ENCODE data around the gene TMED8. TPM values are rescaled to one million over a fixed set of nuclear protein-coding genes. Genes with fewer than 3 reads are reported as not detected.

Gene TMED8, protein sequence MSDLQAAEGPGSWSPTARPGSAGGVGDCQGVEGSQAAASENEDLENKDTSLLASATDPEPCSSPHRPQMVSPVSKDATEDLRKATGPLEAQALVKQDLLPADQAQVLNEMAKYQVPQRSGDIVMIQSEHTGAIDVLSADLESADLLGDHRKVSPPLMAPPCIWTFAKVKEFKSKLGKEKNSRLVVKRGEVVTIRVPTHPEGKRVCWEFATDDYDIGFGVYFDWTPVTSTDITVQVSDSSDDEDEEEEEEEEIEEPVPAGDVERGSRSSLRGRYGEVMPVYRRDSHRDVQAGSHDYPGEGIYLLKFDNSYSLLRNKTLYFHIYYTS
- total RNA-seq: 13.0 and 13.8 TPM in 2 replicates

DNA sequence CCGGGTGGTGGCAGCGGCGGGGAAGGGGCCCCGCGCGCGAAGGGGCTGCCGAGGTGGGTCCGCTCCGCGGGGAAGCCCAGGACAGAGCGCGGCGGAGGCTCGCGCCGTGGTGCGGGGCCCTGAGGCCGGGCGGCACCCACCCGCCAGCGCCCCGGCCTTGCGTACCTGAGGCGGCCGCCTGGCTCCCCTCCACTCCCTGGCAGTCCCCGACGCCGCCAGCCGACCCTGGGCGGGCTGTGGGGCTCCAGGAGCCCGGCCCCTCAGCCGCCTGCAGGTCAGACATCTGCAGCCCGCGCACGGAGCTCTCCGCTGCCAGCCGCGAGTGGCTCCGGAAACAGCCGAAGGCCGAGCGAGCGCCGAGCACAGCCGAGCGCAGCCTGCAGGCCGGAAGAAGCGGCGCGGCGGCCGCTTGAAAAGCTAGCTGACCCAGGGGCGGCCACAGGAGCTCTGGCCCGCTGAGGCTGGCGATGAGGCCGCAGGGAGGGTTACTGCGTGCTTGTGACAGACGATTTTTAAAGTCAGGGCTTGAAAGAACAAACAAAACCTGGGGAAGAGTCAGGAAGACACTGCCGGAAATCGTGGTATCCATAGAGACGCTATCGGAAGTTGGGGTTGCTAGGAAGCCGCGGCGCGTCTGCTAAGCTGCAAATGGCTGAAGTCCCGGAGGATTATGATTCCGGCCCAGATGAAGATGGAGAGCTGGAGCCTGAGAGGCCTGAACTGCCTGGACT, at the start of gene TMED8, which contains the start of gene SAMD15:
TMED8 (minus strand) TSS at position 324 of the 731 bp plus-strand sequence; CDS start at position 283, 41 bp downstream.
SAMD15 (plus strand) TSS at position 609 of the 731 bp plus-strand sequence; CDS start at position 649, 40 bp downstream.
- Histone ChIP-seq H3K4me1 (ENCODE audit: insufficient read depth, low read length) (peaks cover 23% of the 10 kb centered on the region), H2AFZ (ENCODE audit: low read length) (peak within 1 kb of the TSS; percentile 100), H3K79me2 (ENCODE audit: insufficient read depth, low read length) (peaks cover 33% of the 10 kb centered on the region), H3K4me2 (ENCODE audit: insufficient read depth, low read length) (peak within 1 kb of the TSS; percentile 97), H3K9me3 (ENCODE audit: low read depth, low read length) (no peaks in the 10 kb centered on the region), H3K4me3 (ENCODE audit: insufficient read depth, low read length) (peak within 1 kb of the TSS; percentile 89), H4K20me1 (ENCODE audit: insufficient read depth, low read length) (no peaks in the 10 kb centered on the region), H3K27me3 (ENCODE audit: insufficient read depth, low read length) (no peaks in the 10 kb centered on the region), H3K27ac (ENCODE audit: low read depth, low read length) (peak within 1 kb of the TSS; percentile 83), H3K36me3 (ENCODE audit: insufficient read depth, low read length) (no peaks in the 10 kb centered on the region)
- TF ChIP-seq CTCF (IDR thresholded peaks at IDR 0.05; ENCODE audit: extremely low read depth, low read depth, low read length): peak; percentile 14
- peak; percentile 98 for DNase-seq (ENCODE audit: insufficient read length, low spot score, missing footprints)

- no peak for DNase-seq (ENCODE audit: insufficient read length, low spot score, missing footprints)
- H2AFZ ChIP-seq (ENCODE audit: low read length): no peak overlapping the region
- H3K4me2 ChIP-seq (ENCODE audit: insufficient read depth, low read length): no peak overlapping the region
- no peaks in the 10 kb centered on the region for H3K4me1 ChIP-seq (ENCODE audit: insufficient read depth, low read length)
- no peaks in the 10 kb centered on the region for H3K27me3 ChIP-seq (ENCODE audit: insufficient read depth, low read length)
- no peaks in the 10 kb centered on the region for H4K20me1 ChIP-seq (ENCODE audit: insufficient read depth, low read length)
- no peak for TF ChIP-seq CTCF (IDR thresholded peaks at IDR 0.05; ENCODE audit: extremely low read depth, low read depth, low read length)
- no peaks in the 10 kb centered on the region for H3K9me3 ChIP-seq (ENCODE audit: low read depth, low read length)
- H3K79me2 ChIP-seq (ENCODE audit: insufficient read depth, low read length): no peaks in the 10 kb centered on the region
- H3K36me3 ChIP-seq (ENCODE audit: insufficient read depth, low read length): peaks cover 74% of the 10 kb centered on the region
- no peak overlapping the region for H3K27ac ChIP-seq (ENCODE audit: low read depth, low read length)
- no peak overlapping the region for H3K4me3 ChIP-seq (ENCODE audit: insufficient read depth, low read length)
Measured at GRCh38 chr14:77426396-77426795, 49.5 kb upstream of the TMED8 start.

- H3K4me1 ChIP-seq (ENCODE audit: insufficient read depth, low read length): no peaks in the 10 kb centered on the region
- no peaks in the 10 kb centered on the region for H4K20me1 ChIP-seq (ENCODE audit: insufficient read depth, low read length)
- DNase-seq (ENCODE audit: insufficient read length, low spot score, missing footprints): no peak
- H3K9me3 ChIP-seq (ENCODE audit: low read depth, low read length): no peaks in the 10 kb centered on the region
- no peak overlapping the region for H3K4me2 ChIP-seq (ENCODE audit: insufficient read depth, low read length)
- no peaks in the 10 kb centered on the region for H3K27me3 ChIP-seq (ENCODE audit: insufficient read depth, low read length)
- H3K4me3 ChIP-seq (ENCODE audit: insufficient read depth, low read length): no peak overlapping the region
- H3K27ac ChIP-seq (ENCODE audit: low read depth, low read length): no peak overlapping the region
- H3K79me2 ChIP-seq (ENCODE audit: insufficient read depth, low read length): no peaks in the 10 kb centered on the region
- TF ChIP-seq CTCF (IDR thresholded peaks at IDR 0.05; ENCODE audit: extremely low read depth, low read depth, low read length): no peak
- peaks cover 68% of the 10 kb centered on the region for H3K36me3 ChIP-seq (ENCODE audit: insufficient read depth, low read length)
- no peak overlapping the region for H2AFZ ChIP-seq (ENCODE audit: low read length)
Measured at GRCh38 chr14:77424862-77425261, 48.0 kb upstream of the TMED8 start.

GRCh38 chr14:77423423-77423822, 46.5 kb upstream of the TMED8 start, which contains the start of gene NOXRED1:
Gene NOXRED1 (minus strand): TSS chr14:77423523. CDS start chr14:77422889, 634 bp downstream.
- no peak within 1 kb of the TSS for H3K4me3 ChIP-seq (ENCODE audit: insufficient read depth, low read length)
- no peaks in the 10 kb centered on the region for H3K79me2 ChIP-seq (ENCODE audit: insufficient read depth, low read length)
- no peak for TF ChIP-seq CTCF (IDR thresholded peaks at IDR 0.05; ENCODE audit: extremely low read depth, low read depth, low read length)
- no peaks in the 10 kb centered on the region for H3K9me3 ChIP-seq (ENCODE audit: low read depth, low read length)
- H3K4me1 ChIP-seq (ENCODE audit: insufficient read depth, low read length): no peaks in the 10 kb centered on the region
- H3K27me3 ChIP-seq (ENCODE audit: insufficient read depth, low read length): no peaks in the 10 kb centered on the region
- no peaks in the 10 kb centered on the region for H4K20me1 ChIP-seq (ENCODE audit: insufficient read depth, low read length)
- DNase-seq (ENCODE audit: insufficient read length, low spot score, missing footprints): no peak
- no peak within 1 kb of the TSS for H3K27ac ChIP-seq (ENCODE audit: low read depth, low read length)
- H3K36me3 ChIP-seq (ENCODE audit: insufficient read depth, low read length): peaks cover 54% of the 10 kb centered on the region
- no peak within 1 kb of the TSS for H3K4me2 ChIP-seq (ENCODE audit: insufficient read depth, low read length)
- H2AFZ ChIP-seq (ENCODE audit: low read length): no peak within 1 kb of the TSS
